ENCODE results near the gene SLC25A41. TPM values are rescaled to one million over a fixed set of nuclear protein-coding genes. Genes with fewer than 3 reads are reported as not detected.

The SLC25A41 gene
- total and polyA plus RNA-seq, 9 of the 15 experiments (the other 6 are each of a cell fraction or from before 2014, with no cell fraction given) = 0.08 to 4.2 (median 1.6) TPM

- TF ChIP-seq, protein P1, sequence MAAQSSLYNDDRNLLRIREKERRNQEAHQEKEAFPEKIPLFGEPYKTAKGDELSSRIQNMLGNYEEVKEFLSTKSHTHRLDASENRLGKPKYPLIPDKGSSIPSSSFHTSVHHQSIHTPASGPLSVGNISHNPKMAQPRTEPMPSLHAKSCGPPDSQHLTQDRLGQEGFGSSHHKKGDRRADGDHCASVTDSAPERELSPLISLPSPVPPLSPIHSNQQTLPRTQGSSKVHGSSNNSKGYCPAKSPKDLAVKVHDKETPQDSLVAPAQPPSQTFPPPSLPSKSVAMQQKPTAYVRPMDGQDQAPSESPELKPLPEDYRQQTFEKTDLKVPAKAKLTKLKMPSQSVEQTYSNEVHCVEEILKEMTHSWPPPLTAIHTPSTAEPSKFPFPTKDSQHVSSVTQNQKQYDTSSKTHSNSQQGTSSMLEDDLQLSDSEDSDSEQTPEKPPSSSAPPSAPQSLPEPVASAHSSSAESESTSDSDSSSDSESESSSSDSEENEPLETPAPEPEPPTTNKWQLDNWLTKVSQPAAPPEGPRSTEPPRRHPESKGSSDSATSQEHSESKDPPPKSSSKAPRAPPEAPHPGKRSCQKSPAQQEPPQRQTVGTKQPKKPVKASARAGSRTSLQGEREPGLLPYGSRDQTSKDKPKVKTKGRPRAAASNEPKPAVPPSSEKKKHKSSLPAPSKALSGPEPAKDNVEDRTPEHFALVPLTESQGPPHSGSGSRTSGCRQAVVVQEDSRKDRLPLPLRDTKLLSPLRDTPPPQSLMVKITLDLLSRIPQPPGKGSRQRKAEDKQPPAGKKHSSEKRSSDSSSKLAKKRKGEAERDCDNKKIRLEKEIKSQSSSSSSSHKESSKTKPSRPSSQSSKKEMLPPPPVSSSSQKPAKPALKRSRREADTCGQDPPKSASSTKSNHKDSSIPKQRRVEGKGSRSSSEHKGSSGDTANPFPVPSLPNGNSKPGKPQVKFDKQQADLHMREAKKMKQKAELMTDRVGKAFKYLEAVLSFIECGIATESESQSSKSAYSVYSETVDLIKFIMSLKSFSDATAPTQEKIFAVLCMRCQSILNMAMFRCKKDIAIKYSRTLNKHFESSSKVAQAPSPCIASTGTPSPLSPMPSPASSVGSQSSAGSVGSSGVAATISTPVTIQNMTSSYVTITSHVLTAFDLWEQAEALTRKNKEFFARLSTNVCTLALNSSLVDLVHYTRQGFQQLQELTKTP (IDR thresholded peaks at IDR 0.05; ENCODE audit: low read depth in 1 of 2, partially characterized antibody in 2 of 2) = peak in 1 of 2 experiments; percentile 72
- TF ChIP-seq SMARCB1 (IDR thresholded peaks at IDR 0.05; ENCODE audit: insufficient read length, low read depth) (no peak), ZNF79 (CRISPR knock-in tag; IDR thresholded peaks at IDR 0.05; ENCODE audit: low read depth) (no peak), NFRKB (IDR thresholded peaks at IDR 0.05; ENCODE audit: low read depth) (no peak), NR2C2 (CRISPR knock-in tag; IDR thresholded peaks at IDR 0.05) (peak; percentile 73), NR2C2 (tag; IDR thresholded peaks at IDR 0.05) (peak; percentile 58; the same call in 1 of the 2 replicates), DDX20 (tag; IDR thresholded peaks at IDR 0.05; ENCODE audit: low read depth) (no peak), ARID3A (IDR thresholded peaks at IDR 0.05; ENCODE audit: borderline replicate concordance, low read depth, low read length) (peak; percentile 41; the same call in 1 of the 2 replicates), ZNF239 (CRISPR knock-in tag; IDR thresholded peaks at IDR 0.05) (no peak)
- TF ChIP-seq, protein P2, sequence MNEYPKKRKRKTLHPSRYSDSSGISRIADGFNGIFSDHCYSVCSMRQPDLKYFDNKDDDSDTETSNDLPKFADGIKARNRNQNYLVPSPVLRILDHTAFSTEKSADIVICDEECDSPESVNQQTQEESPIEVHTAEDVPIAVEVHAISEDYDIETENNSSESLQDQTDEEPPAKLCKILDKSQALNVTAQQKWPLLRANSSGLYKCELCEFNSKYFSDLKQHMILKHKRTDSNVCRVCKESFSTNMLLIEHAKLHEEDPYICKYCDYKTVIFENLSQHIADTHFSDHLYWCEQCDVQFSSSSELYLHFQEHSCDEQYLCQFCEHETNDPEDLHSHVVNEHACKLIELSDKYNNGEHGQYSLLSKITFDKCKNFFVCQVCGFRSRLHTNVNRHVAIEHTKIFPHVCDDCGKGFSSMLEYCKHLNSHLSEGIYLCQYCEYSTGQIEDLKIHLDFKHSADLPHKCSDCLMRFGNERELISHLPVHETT (CRISPR knock-in tag; conservative IDR thresholded peaks at IDR 0.05 in 1 of 2, IDR thresholded peaks at IDR 0.05 in 1 of 2) = no peak
- TF ChIP-seq, protein P3, sequence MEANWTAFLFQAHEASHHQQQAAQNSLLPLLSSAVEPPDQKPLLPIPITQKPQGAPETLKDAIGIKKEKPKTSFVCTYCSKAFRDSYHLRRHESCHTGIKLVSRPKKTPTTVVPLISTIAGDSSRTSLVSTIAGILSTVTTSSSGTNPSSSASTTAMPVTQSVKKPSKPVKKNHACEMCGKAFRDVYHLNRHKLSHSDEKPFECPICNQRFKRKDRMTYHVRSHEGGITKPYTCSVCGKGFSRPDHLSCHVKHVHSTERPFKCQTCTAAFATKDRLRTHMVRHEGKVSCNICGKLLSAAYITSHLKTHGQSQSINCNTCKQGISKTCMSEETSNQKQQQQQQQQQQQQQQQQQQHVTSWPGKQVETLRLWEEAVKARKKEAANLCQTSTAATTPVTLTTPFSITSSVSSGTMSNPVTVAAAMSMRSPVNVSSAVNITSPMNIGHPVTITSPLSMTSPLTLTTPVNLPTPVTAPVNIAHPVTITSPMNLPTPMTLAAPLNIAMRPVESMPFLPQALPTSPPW (CRISPR knock-in tag; IDR thresholded peaks at IDR 0.05) = peak; percentile 83
- TF ChIP-seq, protein P4, sequence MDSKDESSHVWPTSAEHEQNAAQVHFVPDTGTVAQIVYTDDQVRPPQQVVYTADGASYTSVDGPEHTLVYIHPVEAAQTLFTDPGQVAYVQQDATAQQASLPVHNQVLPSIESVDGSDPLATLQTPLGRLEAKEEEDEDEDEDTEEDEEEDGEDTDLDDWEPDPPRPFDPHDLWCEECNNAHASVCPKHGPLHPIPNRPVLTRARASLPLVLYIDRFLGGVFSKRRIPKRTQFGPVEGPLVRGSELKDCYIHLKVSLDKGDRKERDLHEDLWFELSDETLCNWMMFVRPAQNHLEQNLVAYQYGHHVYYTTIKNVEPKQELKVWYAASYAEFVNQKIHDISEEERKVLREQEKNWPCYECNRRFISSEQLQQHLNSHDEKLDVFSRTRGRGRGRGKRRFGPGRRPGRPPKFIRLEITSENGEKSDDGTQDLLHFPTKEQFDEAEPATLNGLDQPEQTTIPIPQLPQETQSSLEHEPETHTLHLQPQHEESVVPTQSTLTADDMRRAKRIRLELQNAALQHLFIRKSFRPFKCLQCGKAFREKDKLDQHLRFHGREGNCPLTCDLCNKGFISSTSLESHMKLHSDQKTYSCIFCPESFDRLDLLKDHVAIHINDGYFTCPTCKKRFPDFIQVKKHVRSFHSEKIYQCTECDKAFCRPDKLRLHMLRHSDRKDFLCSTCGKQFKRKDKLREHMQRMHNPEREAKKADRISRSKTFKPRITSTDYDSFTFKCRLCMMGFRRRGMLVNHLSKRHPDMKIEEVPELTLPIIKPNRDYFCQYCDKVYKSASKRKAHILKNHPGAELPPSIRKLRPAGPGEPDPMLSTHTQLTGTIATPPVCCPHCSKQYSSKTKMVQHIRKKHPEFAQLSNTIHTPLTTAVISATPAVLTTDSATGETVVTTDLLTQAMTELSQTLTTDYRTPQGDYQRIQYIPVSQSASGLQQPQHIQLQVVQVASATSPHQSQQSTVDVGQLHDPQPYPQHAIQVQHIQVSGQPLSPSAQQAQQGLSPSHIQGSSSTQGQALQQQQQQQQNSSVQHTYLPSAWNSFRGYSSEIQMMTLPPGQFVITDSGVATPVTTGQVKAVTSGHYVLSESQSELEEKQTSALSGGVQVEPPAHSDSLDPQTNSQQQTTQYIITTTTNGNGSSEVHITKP (IDR thresholded peaks at IDR 0.05; ENCODE audit: partially characterized antibody) = peak; percentile 8
These were observed 26.7 kb upstream of the SLC25A41 start (continued) for GRCh38 chr19:6460099-6460884.
